HG03457 (cell line): ENCODE measurements around the gene SPDEF.

ENCODE experiments used
- ATAC-seq: cut with Tn5 transposase; IDR thresholded peaks from one replicate; pipeline ENCODE4 v1.9.1; 2021; ENCODE audit warnings: moderate number of reproducible peaks; ENCODE audit not compliant: unreplicated experiment

The SPDEF gene

GRCh38 chr6:34547701-34548644 lies 8.2 kb downstream of the SPDEF start:
- ATAC-seq, result no peak

DNA sequence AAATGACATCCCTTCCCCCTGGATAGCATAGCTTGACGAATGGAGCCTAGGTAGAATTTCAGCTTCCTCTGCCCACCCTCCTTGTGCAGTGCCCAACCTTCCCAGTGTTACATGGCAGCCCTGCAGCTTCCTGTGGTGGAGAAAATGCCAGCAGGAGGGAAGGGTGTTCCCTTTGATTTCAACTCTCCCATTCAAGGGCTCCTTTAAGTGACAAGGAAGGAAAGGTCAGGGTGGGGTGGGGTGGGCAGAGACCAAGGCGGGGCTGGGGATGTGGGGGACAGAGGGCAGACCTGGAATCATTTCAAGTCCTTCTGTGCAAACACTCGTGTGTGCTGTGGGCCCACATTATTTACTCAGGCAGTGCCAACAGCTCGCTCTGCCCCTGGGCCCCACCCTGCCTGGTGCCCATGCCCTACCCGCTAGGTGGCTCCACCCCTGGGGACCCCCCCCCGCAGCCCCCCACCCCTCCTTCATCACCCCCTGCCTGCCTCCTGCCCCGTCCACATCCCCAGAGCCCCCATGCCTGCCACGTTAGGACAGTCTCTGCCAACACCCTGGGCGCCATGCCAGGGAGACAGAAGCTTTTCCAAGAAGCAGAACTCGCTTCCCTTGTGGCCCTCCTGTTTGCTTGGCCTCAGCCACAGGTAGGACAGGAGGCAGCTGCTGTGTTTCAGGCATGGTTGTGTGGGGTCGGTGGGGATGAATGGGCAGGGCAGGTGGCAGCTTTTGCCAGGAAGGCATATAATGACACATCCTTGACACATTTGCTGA lies 9.4 kb downstream of the SPDEF start:
- ATAC-seq, result no peak

DNA sequence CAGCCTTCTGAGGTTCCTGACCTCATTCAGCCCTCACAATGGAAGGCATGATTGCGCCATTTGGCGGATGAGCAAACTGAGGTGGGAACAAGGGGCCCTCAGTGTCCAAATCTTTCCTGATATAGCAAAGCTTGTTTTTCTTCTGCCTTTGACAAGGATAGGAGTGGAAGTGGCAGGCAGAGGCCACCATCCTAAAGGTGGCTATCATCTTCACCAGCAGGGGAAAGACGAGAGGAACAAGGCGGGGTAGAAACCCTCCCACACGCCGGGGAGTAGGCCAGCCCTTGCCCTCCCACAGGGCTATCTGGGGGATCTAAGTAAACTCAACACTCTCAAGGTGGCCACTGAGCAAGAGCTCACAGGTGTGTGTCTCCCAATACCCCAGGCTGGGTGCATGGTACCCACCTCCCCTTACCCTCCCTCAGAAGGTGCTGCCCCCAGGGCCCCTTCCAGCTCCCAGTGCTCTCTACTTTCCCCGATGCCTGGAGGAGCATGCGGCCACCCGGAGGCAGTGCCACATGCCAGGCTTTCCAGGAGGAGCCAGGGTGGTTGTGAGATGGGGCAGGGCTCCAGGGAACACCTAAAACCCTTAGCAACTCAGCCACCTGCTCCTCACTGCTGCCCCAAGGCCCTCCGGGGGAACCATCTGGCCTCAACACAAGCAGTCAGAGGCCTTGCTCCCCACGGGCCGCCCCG lies 11.2 kb downstream of the SPDEF start:
- no peak for ATAC-seq

DNA sequence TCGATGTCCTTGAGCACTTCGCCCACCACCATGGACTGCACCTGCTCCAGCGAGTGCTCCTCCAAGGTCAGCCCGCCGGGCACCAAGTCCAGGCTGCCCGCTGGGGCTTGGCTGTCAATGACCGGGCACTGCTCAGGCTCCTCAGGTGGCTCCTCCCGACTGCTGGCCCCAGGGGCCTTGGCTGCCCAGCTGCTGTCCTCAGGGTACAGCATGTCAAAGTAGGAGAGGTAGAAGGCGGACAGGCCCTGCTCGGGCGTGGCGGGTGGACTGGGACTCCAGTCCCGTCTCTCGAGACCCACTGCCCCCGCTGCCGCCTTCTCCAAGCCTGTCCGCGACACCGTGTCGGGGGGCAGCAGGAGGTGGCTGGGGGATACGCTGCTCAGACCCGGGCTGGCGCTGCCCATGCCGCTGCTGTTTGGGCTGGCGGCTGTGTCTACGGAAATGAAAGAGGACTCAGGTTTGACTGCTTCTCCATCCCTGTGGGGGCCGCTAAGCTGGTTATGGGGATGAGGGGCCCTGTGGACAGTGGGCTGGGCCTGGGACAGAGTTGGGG lies 12.0 kb downstream of the SPDEF start:
- no peak for ATAC-seq

- ATAC-seq, result no peak
Measured at GRCh38 chr6:34543421-34543820, 12.7 kb downstream of the SPDEF start.

- ATAC-seq, result no peak
Measured at GRCh38 chr6:34540841-34541240, 15.3 kb downstream of the SPDEF start.

DNA sequence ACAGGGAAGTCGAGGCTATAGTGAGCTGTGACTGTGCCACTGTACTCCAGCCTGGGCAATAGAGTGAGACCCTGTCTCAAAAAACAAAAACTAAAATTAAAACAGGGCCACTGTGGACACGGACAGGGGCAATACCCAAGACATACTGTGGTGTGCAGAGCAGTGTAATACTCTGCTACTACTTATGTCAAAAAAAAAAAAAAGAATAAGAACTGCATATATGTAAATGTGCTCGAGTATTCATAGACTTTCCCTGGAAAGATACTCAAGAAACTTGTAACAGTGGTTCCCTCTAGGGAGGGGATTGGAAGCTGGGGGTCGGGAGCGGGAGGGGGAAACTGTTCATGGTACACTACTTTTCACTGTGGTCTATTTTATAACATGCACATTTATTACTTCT lies 15.9 kb downstream of the SPDEF start:
- no peak for ATAC-seq

GRCh38 chr6:34539181-34539580 lies 16.9 kb downstream of the SPDEF start:
- no peak for ATAC-seq

GRCh38 chr6:34538581-34538980 lies 17.5 kb downstream of the SPDEF start:
- ATAC-seq, result no peak

DNA sequence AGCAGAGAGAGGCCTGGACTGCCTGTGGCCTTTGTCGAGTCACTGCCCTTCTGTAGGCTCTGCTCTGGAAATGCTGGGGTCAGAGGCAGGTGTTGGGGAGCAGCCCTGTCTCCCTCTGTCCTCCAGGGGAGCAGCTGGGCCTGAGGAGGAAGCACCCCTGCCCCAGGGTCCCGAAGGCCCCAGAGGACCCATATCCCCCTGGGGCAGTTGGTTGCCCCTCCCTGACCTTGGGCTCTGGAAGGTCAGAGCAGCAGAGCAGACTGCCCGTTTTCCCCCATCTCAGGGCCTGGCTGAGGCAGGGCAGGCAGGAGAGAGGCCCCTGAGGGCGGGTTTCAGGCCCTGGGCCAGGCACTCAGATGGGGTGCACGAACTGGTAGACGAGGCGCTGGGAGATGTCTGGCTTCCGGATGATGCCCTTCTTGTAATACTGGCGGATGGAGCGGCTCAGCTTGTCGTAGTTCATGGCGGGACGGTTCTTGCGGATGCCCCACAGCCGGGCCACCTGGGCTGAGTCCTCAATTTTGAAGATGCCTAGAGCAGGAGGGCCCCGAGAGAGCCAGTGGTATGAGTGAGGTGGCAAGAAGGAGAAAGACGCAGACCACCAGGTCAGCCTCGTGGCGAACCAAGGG lies 18.1 kb downstream of the SPDEF start:
- no peak for ATAC-seq

GRCh38 chr6:34536959-34537848 lies 18.9 kb downstream of the SPDEF start:
- no peak for ATAC-seq

DNA sequence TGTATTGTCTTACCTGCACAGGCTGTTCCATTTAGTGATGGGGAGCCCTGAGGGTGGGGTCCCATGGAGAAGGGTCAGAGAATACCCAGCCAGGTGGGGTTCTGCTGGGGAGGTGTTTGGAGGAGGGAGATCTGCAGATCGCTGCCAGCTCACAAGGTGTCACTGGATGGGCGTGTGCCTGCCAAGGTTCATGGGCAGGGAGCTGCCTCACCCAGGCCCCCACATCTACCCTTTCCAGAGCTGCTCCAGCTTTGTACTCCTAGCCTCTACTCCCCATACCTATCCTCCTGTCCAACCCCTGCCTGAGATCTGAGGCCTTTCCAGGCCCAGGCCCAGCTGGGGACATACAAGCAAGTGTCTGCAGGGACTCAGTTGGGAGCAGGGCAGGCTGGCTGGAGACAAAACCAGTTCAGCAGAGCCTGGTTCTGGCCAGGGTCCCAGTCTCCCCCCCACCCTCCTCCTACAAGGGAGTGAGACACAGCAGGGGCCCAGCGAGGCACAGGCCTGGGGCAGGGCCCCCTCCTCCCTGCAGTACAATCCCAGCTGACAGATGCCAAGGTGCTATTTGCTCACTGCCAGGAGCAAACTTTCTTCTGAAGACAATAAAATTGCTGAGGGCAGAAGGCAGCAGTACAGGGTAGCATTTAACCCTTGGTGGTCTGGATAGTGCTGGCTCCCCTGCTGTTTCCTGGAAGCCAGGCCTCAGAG lies 19.7 kb downstream of the SPDEF start:
- no peak for ATAC-seq

DNA sequence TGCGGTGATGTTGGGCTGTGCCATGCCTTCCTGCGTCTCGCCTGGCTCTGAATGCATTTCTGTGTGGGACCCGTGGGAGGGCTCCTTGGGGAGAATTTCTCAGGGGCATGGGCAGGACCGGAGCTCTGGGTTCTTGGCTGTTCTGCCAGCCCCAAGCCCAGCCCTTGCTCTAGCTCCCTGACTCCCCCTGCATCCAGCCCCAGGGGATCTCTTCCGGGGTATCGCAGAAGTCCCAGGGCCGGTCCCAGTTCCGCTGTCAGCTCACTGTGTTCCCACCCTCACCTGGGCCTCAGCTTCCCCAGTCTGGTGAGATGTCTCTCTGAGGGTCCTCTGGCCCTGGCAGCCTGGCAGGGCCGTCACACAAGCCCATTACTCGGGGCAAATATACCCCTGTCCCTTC lies 20.5 kb downstream of the SPDEF start:
- ATAC-seq, result no peak

DNA sequence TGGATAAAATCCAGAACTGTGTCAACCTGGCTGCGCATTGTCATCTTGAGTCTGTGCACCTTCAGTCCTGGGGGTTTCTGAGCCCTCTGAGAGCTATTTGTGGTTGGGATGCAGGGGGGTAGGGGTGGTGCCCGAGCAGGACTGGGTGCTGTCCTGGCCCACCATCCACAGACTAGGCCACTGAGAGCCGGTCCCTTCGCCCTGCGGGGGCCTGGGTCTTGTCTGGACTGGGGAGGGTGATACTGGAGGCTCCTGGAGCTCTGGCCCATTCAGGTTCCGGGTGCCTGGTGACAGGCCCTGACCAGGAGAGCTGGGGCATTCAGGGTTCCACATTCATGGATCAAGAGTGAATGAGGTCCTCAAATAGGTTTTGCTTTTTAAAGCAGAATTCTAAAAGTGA lies 20.9 kb downstream of the SPDEF start:
- ATAC-seq, result no peak

GRCh38 chr6:34534656-34535055 lies 21.5 kb downstream of the SPDEF start:
- no peak for ATAC-seq

GRCh38 chr6:34534146-34534545 lies 22.0 kb downstream of the SPDEF start:
- no peak for ATAC-seq

DNA sequence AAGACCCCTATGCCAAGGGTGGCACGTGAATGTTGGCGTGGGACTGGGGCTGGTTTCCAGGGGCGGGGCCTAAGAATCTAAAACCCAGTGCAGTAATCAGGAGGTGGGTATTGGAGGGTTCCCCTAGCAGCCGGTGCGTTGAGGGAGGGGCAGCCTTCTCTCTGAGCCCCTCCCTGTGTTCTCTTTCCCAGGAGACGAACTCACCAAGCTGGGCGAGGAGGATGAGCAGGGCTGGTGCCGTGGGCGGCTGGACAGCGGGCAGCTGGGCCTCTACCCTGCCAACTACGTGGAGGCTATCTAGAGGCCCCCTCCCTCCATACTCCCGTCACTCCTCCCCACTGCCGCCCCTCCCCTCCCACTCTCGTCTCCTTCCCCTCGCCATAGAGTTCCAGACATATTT lies 23.9 kb downstream of the SPDEF start:
- ATAC-seq, result no peak

GRCh38 chr6:34531580-34532201 lies 24.4 kb downstream of the SPDEF start:
- ATAC-seq, result no peak
